Esophagus squamous epithelium (tissue), 4 donors: ENCODE results near the gene SRGAP3.

Experiments
- POLR2A ChIP-seq, 4 donors: fragments of 450-650 bp; IDR thresholded peaks; one replicate each; pipeline ENCODE4 v1.6.1; 2017; ENCODE audit warnings: antibody characterized with exemption in 4 of 4, mild to moderate bottlenecking in 4 of 4, moderate library complexity in 3 of 4
- TF ChIP-seq, protein P1 (sequence below), 6 experiments: fragments of 450-650 bp in 4 of 6; fragments of 200-600 bp in 2 of 6; sonication (generic) in 2 of 6; IDR thresholded peaks; one replicate each; pipeline ENCODE4 v1.5.1; 2016 to 2019; ENCODE audit warnings: antibody characterized with exemption in 6 of 6, mild to moderate bottlenecking in 4 of 6, moderate library complexity in 4 of 6

- TF ChIP-seq, protein P1, sequence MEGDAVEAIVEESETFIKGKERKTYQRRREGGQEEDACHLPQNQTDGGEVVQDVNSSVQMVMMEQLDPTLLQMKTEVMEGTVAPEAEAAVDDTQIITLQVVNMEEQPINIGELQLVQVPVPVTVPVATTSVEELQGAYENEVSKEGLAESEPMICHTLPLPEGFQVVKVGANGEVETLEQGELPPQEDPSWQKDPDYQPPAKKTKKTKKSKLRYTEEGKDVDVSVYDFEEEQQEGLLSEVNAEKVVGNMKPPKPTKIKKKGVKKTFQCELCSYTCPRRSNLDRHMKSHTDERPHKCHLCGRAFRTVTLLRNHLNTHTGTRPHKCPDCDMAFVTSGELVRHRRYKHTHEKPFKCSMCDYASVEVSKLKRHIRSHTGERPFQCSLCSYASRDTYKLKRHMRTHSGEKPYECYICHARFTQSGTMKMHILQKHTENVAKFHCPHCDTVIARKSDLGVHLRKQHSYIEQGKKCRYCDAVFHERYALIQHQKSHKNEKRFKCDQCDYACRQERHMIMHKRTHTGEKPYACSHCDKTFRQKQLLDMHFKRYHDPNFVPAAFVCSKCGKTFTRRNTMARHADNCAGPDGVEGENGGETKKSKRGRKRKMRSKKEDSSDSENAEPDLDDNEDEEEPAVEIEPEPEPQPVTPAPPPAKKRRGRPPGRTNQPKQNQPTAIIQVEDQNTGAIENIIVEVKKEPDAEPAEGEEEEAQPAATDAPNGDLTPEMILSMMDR (IDR thresholded peaks at IDR 0.05): no peak
- TF ChIP-seq POLR2A (IDR thresholded peaks at IDR 0.05): no peak
Measured at GRCh38 chr3:9157651-9158362, 91.6 kb downstream of the SRGAP3 start.
